Activated naive CD8-positive, alpha-beta T cell treated with anti-CD3 and anti-CD28 coated beads, Interleukin-2, amount 10 ng/mL, durations not matched to agents 7 days and 5 days (primary cell): ENCODE results near the gene PXN. TPM values are rescaled to one million over a fixed set of nuclear protein-coding genes. Genes with fewer than 3 reads are reported as not detected.
"Not testable (repeated sequence)": the region's sequence is repeated elsewhere in the genome, so short reads cannot be mapped to it uniquely, and the experiment has no call there.

Source experiments
- ATAC-seq: fragments of 150-1000 bp; cut with Tn5 transposase; one replicate; pipeline ENCODE4 v1.10.0; 2021; ENCODE audit warnings: low read depth, moderate library complexity
- POLR2A ChIA-PET: fragments of 350-600 bp; sonication (Branson Sonifier 250); formaldehyde crosslinking; loops from one replicate; lab custom pipeline; 2021; ENCODE audit warnings: antibody characterized with exemption; lab: Charles Lee
- DNase-seq: peaks from one replicate; pipeline ENCODE4 v3.0.0; 2021
- H3K27ac Mint-ChIP-seq: one replicate; pipeline ENCODE4 v1.8.0; 2022; ENCODE audit warnings: mild to moderate bottlenecking, mixed read lengths
- H3K27me3 Mint-ChIP-seq: one replicate; pipeline ENCODE4 v1.8.0; 2022; ENCODE audit warnings: mild to moderate bottlenecking, moderate library complexity, mixed read lengths
- H3K36me3 Mint-ChIP-seq: one replicate; pipeline ENCODE4 v1.8.0; 2021; ENCODE audit warnings: mild to moderate bottlenecking, mixed read lengths
- H3K4me1 Mint-ChIP-seq: one replicate; pipeline ENCODE4 v1.8.0; 2021; ENCODE audit warnings: mixed read lengths
- H3K4me3 Mint-ChIP-seq: one replicate; pipeline ENCODE4 v1.8.0; 2022; ENCODE audit warnings: mild to moderate bottlenecking, moderate library complexity, mixed read lengths
- H3K9me3 Mint-ChIP-seq: one replicate; pipeline ENCODE4 v1.8.0; 2021; ENCODE audit warnings: mixed read lengths
- total RNA-seq, 2 experiments: library from RNA; stranded (reverse); gene quantifications; one replicate each; pipeline ENCODE4 v1.2.3, GENCODE V29; 2021

Gene PXN
- total RNA-seq, 2 experiments from 2014 or later, result 89.0 to 94.7 TPM

- Mint-ChIP-seq H3K4me1 (no peaks in the 10 kb centered on the region), H3K36me3 (peaks cover 6% of the 10 kb centered on the region), H3K27ac (no peak overlapping the region), H3K4me3 (no peak overlapping the region), H3K9me3 (no peaks in the 10 kb centered on the region), H3K27me3 (no peaks in the 10 kb centered on the region)
- DNase-seq, result no peak
- ATAC-seq, result no peak
- POLR2A ChIA-PET, result interaction anchor here (0.6 to 1.1 kb wide), 3 partner anchors 15 to 117 kb away, joined by 3 to 5 read pairs (median 4); partner anchors contain the start of genes RNU4-2 and RPLP0
Observed at GRCh38 chr12:120215766-120216735, 49.5 kb downstream of the PXN start.

GRCh38 chr12:120215357-120215735, 50.2 kb downstream of the PXN start:
- H3K4me1 Mint-ChIP-seq, result peaks cover 2% of the 10 kb centered on the region
- POLR2A ChIA-PET, result no interaction called here
- no peaks in the 10 kb centered on the region for H3K27me3 Mint-ChIP-seq
- no peak overlapping the region for H3K27ac Mint-ChIP-seq
- DNase-seq (no peak), ATAC-seq (no peak)
- H3K4me3 Mint-ChIP-seq, result no peak overlapping the region
- no peaks in the 10 kb centered on the region for H3K9me3 Mint-ChIP-seq
- peaks cover 7% of the 10 kb centered on the region for H3K36me3 Mint-ChIP-seq

GRCh38 chr12:120214626-120215356, 50.7 kb downstream of the PXN start:
- DNase-seq (no peak), ATAC-seq (no peak)
- no peaks in the 10 kb centered on the region for H3K27me3 Mint-ChIP-seq
- H3K4me3 Mint-ChIP-seq, result no peak overlapping the region
- H3K36me3 Mint-ChIP-seq, result peaks cover 7% of the 10 kb centered on the region
- H3K4me1 Mint-ChIP-seq, result peaks cover 2% of the 10 kb centered on the region
- H3K9me3 Mint-ChIP-seq, result no peaks in the 10 kb centered on the region
- no peak overlapping the region for H3K27ac Mint-ChIP-seq
- POLR2A ChIA-PET, result no interaction called here

- POLR2A ChIA-PET, result no interaction called here
- H3K4me3 Mint-ChIP-seq, result no peak overlapping the region
- peaks cover 2% of the 10 kb centered on the region for H3K4me1 Mint-ChIP-seq
- ATAC-seq (no peak), DNase-seq (no peak)
- H3K36me3 Mint-ChIP-seq, result peaks cover 7% of the 10 kb centered on the region
- H3K27me3 Mint-ChIP-seq, result no peaks in the 10 kb centered on the region
- H3K9me3 Mint-ChIP-seq, result no peaks in the 10 kb centered on the region
- no peak overlapping the region for H3K27ac Mint-ChIP-seq
Observed at GRCh38 chr12:120213758-120214157, 51.8 kb downstream of the PXN start.

- not testable (repeated sequence) for H3K27ac Mint-ChIP-seq, DNase-seq, H3K4me3 Mint-ChIP-seq, H3K36me3 Mint-ChIP-seq, H3K4me1 Mint-ChIP-seq, H3K9me3 Mint-ChIP-seq, H3K27me3 Mint-ChIP-seq, ATAC-seq
- POLR2A ChIA-PET, result interaction anchor here (1.2 kb wide), 1 partner anchor 12 kb away, joined by 5 read pairs; the partner anchor contains the start of gene RPLP0
Observed at GRCh38 chr12:120213182-120213581, 52.3 kb downstream of the PXN start.

GRCh38 chr12:120212301-120212700, 53.2 kb downstream of the PXN start:
- Mint-ChIP-seq H3K4me1 (peaks cover 2% of the 10 kb centered on the region), H3K9me3 (no peaks in the 10 kb centered on the region), H3K27me3 (no peaks in the 10 kb centered on the region), H3K36me3 (peaks cover 7% of the 10 kb centered on the region), H3K27ac (no peak overlapping the region), H3K4me3 (no peak overlapping the region)
- ATAC-seq, result no peak
- DNase-seq, result no peak
- POLR2A ChIA-PET, result interaction anchor here (0.6 to 1.2 kb wide), 2 partner anchors 10 to 11 kb away, joined by 3 to 5 read pairs; partner anchors contain the start of gene RPLP0

GRCh38 chr12:120211904-120212283, 53.6 kb downstream of the PXN start:
- Mint-ChIP-seq H3K27ac (no peak overlapping the region), H3K4me3 (no peak overlapping the region), H3K4me1 (peaks cover 2% of the 10 kb centered on the region), H3K27me3 (no peaks in the 10 kb centered on the region), H3K9me3 (no peaks in the 10 kb centered on the region), H3K36me3 (peaks cover 7% of the 10 kb centered on the region)
- no peak for DNase-seq
- POLR2A ChIA-PET, result interaction anchor here (0.6 to 1.2 kb wide), 2 partner anchors 11 kb away, joined by 3 to 5 read pairs; partner anchors contain the start of gene RPLP0
- ATAC-seq, result no peak

GRCh38 chr12:120211243-120211903, 54.2 kb downstream of the PXN start:
- ATAC-seq (no peak), DNase-seq (no peak)
- Mint-ChIP-seq H3K27ac (peak overlapping the region; percentile 25), H3K9me3 (no peaks in the 10 kb centered on the region), H3K4me1 (peaks cover 2% of the 10 kb centered on the region), H3K4me3 (no peak overlapping the region), H3K36me3 (peaks cover 8% of the 10 kb centered on the region), H3K27me3 (no peaks in the 10 kb centered on the region)
- POLR2A ChIA-PET, result interaction anchor here (2.0 kb wide), 1 partner anchor 10 kb away, joined by 13 read pairs; the partner anchor contains the start of gene RPLP0

- no peaks in the 10 kb centered on the region for H3K9me3 Mint-ChIP-seq
- no peak overlapping the region for H3K27ac Mint-ChIP-seq
- peaks cover 2% of the 10 kb centered on the region for H3K4me1 Mint-ChIP-seq
- DNase-seq (no peak), ATAC-seq (no peak)
- H3K36me3 Mint-ChIP-seq, result peaks cover 7% of the 10 kb centered on the region
- POLR2A ChIA-PET, result interaction anchor here (2.0 kb wide), 1 partner anchor 8 kb away, joined by 13 read pairs; the partner anchor contains the start of gene RPLP0
- H3K27me3 Mint-ChIP-seq, result no peaks in the 10 kb centered on the region
- H3K4me3 Mint-ChIP-seq, result no peak overlapping the region
Observed at GRCh38 chr12:120209851-120210250, 55.7 kb downstream of the PXN start.

GRCh38 chr12:120207227-120207626, 58.3 kb downstream of the PXN start:
- H3K27ac Mint-ChIP-seq, result no peak overlapping the region
- H3K27me3 Mint-ChIP-seq, result no peaks in the 10 kb centered on the region
- H3K36me3 Mint-ChIP-seq, result peaks cover 5% of the 10 kb centered on the region
- DNase-seq, result no peak
- ATAC-seq, result no peak
- H3K4me1 Mint-ChIP-seq, result peaks cover 5% of the 10 kb centered on the region
- no peak overlapping the region for H3K4me3 Mint-ChIP-seq
- no peaks in the 10 kb centered on the region for H3K9me3 Mint-ChIP-seq
- POLR2A ChIA-PET, result no interaction called here

- H3K4me3 Mint-ChIP-seq, POLR2A ChIA-PET, H3K27me3 Mint-ChIP-seq, H3K9me3 Mint-ChIP-seq, DNase-seq, H3K36me3 Mint-ChIP-seq, H3K27ac Mint-ChIP-seq, ATAC-seq, H3K4me1 Mint-ChIP-seq: not testable (repeated sequence)
Observed at GRCh38 chr12:120206781-120207180, 58.7 kb downstream of the PXN start.

GRCh38 chr12:120206228-120206627, 59.3 kb downstream of the PXN start:
- H3K4me3 Mint-ChIP-seq, result no peak overlapping the region
- no peak overlapping the region for H3K27ac Mint-ChIP-seq
- H3K4me1 Mint-ChIP-seq, result peaks cover 5% of the 10 kb centered on the region
- no peaks in the 10 kb centered on the region for H3K9me3 Mint-ChIP-seq
- POLR2A ChIA-PET, result no interaction called here
- no peak for DNase-seq
- no peaks in the 10 kb centered on the region for H3K27me3 Mint-ChIP-seq
- no peak for ATAC-seq
- peaks cover 3% of the 10 kb centered on the region for H3K36me3 Mint-ChIP-seq

GRCh38 chr12:120204171-120204570, 61.4 kb downstream of the PXN start:
- peaks cover 10% of the 10 kb centered on the region for H3K36me3 Mint-ChIP-seq
- peaks cover 7% of the 10 kb centered on the region for H3K4me1 Mint-ChIP-seq
- DNase-seq, result no peak
- ATAC-seq, result no peak
- no peaks in the 10 kb centered on the region for H3K9me3 Mint-ChIP-seq
- POLR2A ChIA-PET, result interaction anchor here (7.8 kb wide), 1 partner anchor 87 kb away, joined by 149 read pairs; the partner anchor contains the start of genes RNU4-1 and RNU4-2
- H3K27ac Mint-ChIP-seq, result no peak overlapping the region
- no peak overlapping the region for H3K4me3 Mint-ChIP-seq
- no peaks in the 10 kb centered on the region for H3K27me3 Mint-ChIP-seq
